ENCODE data around the gene ACACB.

Gene ACACB

DNA sequence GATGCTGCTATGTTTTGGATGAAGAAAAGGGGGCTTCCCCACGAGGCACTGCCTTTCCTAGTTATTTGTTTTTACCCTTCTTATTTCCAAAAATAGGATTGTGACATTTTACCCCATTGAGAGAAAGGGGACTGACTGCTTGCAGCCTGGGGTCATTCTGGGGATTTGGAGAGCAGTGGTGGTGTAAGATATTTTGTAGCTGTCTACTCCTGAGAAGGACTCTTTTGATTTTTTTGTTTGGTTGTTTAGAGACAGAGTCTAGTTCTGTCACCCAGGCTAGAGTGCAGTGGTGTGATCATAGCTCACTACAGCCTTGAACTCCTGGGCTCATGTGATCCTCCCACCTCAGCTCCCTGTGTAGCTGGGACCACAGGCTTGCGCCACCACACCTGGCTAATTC lies 113.8 kb downstream of the ACACB start:
- Histone ChIP-seq H3K27me3 (ENCODE audit: insufficient read depth, low read length) (no peaks in the 10 kb centered on the region), H3K36me3 (ENCODE audit: insufficient read depth, low read length) (no peaks in the 10 kb centered on the region), H3K4me1 (ENCODE audit: insufficient read depth, low read length, severe bottlenecking) (no peaks in the 10 kb centered on the region), H3K9me2 (ENCODE audit: low read depth, low read length) (no peaks in the 10 kb centered on the region), H3K79me2 (ENCODE audit: insufficient read depth, low read length) (no peaks in the 10 kb centered on the region), H3F3A (ENCODE audit: insufficient read depth, low read length) (no peaks in the 10 kb centered on the region), H4K20me1 (ENCODE audit: insufficient read depth, low read length) (no peaks in the 10 kb centered on the region), H3K4me2 (ENCODE audit: low read length) (no peak overlapping the region), H2AFZ (ENCODE audit: low read length) (no peak overlapping the region), H3K9me3 (ENCODE audit: low read length) (no peaks in the 10 kb centered on the region), H3K9ac (ENCODE audit: low read length) (no peak overlapping the region), H3K27ac (ENCODE audit: low read depth, low read length, poor library complexity, severe bottlenecking) (no peak overlapping the region), H3K4me3 (ENCODE audit: low read depth, low read length, poor library complexity, severe bottlenecking) (no peak overlapping the region)
- TF ChIP-seq, protein P1, sequence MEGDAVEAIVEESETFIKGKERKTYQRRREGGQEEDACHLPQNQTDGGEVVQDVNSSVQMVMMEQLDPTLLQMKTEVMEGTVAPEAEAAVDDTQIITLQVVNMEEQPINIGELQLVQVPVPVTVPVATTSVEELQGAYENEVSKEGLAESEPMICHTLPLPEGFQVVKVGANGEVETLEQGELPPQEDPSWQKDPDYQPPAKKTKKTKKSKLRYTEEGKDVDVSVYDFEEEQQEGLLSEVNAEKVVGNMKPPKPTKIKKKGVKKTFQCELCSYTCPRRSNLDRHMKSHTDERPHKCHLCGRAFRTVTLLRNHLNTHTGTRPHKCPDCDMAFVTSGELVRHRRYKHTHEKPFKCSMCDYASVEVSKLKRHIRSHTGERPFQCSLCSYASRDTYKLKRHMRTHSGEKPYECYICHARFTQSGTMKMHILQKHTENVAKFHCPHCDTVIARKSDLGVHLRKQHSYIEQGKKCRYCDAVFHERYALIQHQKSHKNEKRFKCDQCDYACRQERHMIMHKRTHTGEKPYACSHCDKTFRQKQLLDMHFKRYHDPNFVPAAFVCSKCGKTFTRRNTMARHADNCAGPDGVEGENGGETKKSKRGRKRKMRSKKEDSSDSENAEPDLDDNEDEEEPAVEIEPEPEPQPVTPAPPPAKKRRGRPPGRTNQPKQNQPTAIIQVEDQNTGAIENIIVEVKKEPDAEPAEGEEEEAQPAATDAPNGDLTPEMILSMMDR (IDR thresholded peaks at IDR 0.05; ENCODE audit: low read length): no peak
- TF ChIP-seq EZH2 (IDR thresholded peaks at IDR 0.05; ENCODE audit: borderline replicate concordance, low read length): no peak

DNA sequence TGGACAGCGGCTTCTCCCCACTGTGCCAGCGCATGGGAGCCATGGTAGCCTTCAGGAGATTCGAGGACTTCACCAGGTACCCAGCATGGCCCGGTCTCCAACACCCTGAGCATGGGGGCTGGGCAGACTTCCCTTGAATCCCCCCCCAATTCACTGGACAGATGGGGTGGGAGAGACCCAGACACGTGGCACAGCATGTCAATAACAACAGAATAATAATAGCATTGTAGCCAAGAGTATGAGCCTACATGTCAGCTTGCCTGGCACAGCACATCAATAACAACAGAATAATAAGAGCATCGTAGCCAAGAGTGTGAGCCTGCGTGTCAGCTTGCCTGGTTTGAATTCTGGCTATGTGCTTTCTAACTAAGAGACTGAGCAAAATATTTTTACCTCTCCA lies 116.3 kb downstream of the ACACB start:
- Histone ChIP-seq H3K36me3 (ENCODE audit: insufficient read depth, low read length) (no peaks in the 10 kb centered on the region), H3K27me3 (ENCODE audit: insufficient read depth, low read length) (no peaks in the 10 kb centered on the region), H2AFZ (ENCODE audit: low read length) (no peak overlapping the region), H3K4me2 (ENCODE audit: low read length) (no peak overlapping the region), H3F3A (ENCODE audit: insufficient read depth, low read length) (no peaks in the 10 kb centered on the region), H4K20me1 (ENCODE audit: insufficient read depth, low read length) (no peaks in the 10 kb centered on the region), H3K4me1 (ENCODE audit: insufficient read depth, low read length, severe bottlenecking) (no peaks in the 10 kb centered on the region), H3K27ac (ENCODE audit: low read depth, low read length, poor library complexity, severe bottlenecking) (no peak overlapping the region), H3K9ac (ENCODE audit: low read length) (no peak overlapping the region), H3K4me3 (ENCODE audit: low read depth, low read length, poor library complexity, severe bottlenecking) (no peak overlapping the region), H3K9me3 (ENCODE audit: low read length) (no peaks in the 10 kb centered on the region), H3K79me2 (ENCODE audit: insufficient read depth, low read length) (no peaks in the 10 kb centered on the region), H3K9me2 (ENCODE audit: low read depth, low read length) (no peaks in the 10 kb centered on the region)
- TF ChIP-seq, protein P1 (IDR thresholded peaks at IDR 0.05; ENCODE audit: low read length): no peak
- no peak for TF ChIP-seq EZH2 (IDR thresholded peaks at IDR 0.05; ENCODE audit: borderline replicate concordance, low read length)

DNA sequence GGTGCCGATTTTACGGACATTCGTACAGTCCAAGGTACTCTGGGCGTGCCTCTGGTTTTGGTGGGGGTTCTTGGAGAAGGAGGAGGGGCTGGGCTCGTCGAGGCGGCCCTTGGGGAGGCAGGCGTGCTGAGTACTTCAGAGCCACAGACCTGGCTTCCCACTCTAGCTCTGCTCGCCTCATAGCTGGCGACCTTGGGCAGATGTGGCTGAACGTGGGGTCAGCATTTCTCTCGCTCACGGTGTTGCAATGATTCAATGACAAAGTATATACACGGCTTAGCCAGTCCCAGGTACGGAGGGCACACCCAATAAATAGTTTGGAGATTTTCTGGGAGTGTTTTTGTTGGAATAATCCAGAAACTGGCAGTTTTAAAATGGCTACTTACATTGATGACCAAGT lies 117.6 kb downstream of the ACACB start:
- Histone ChIP-seq H3K36me3 (ENCODE audit: insufficient read depth, low read length) (no peaks in the 10 kb centered on the region), H3K9ac (ENCODE audit: low read length) (no peak overlapping the region), H3K9me2 (ENCODE audit: low read depth, low read length) (no peaks in the 10 kb centered on the region), H4K20me1 (ENCODE audit: insufficient read depth, low read length) (no peaks in the 10 kb centered on the region), H3K27ac (ENCODE audit: low read depth, low read length, poor library complexity, severe bottlenecking) (no peak overlapping the region), H3K27me3 (ENCODE audit: insufficient read depth, low read length) (no peaks in the 10 kb centered on the region), H2AFZ (ENCODE audit: low read length) (no peak overlapping the region), H3K9me3 (ENCODE audit: low read length) (no peaks in the 10 kb centered on the region), H3K4me1 (ENCODE audit: insufficient read depth, low read length, severe bottlenecking) (no peaks in the 10 kb centered on the region), H3F3A (ENCODE audit: insufficient read depth, low read length) (no peaks in the 10 kb centered on the region), H3K4me3 (ENCODE audit: low read depth, low read length, poor library complexity, severe bottlenecking) (no peak overlapping the region), H3K4me2 (ENCODE audit: low read length) (no peak overlapping the region), H3K79me2 (ENCODE audit: insufficient read depth, low read length) (no peaks in the 10 kb centered on the region)
- TF ChIP-seq EZH2 (IDR thresholded peaks at IDR 0.05; ENCODE audit: borderline replicate concordance, low read length): no peak

DNA sequence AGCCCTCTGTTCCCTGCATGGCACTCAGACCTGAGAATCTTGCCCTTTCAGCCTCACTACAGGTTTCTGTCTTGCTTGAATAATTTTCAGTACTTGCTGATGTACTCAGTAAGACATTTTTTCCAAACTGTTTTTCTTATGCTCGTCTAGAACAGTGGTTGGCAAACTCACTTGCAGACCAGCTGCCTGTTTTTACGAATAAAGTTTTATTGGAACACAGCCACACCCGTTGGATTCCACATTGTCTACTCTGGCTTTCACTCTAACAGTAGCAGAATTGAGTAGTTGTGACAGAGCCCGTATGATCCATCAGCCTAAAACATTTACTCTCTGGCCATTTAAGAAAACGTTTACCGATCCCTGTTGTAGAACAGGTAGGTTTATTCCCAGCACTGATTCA lies 119.9 kb downstream of the ACACB start:
- no peak overlapping the region for H2AFZ ChIP-seq (ENCODE audit: low read length)
- TF ChIP-seq, protein P1 (IDR thresholded peaks at IDR 0.05; ENCODE audit: low read length): no peak
- no peak for TF ChIP-seq EZH2 (IDR thresholded peaks at IDR 0.05; ENCODE audit: borderline replicate concordance, low read length)

More for the DNA sequence above, 119.9 kb downstream of the ACACB start:
- H4K20me1 ChIP-seq (ENCODE audit: insufficient read depth, low read length): no peaks in the 10 kb centered on the region
- H3K4me2 ChIP-seq (ENCODE audit: low read length): no peak overlapping the region
- H3K4me3 ChIP-seq (ENCODE audit: low read depth, low read length, poor library complexity, severe bottlenecking): no peak overlapping the region
- no peaks in the 10 kb centered on the region for H3K36me3 ChIP-seq (ENCODE audit: insufficient read depth, low read length)
- no peaks in the 10 kb centered on the region for H3K79me2 ChIP-seq (ENCODE audit: insufficient read depth, low read length)
- H3K9me2 ChIP-seq (ENCODE audit: low read depth, low read length): no peaks in the 10 kb centered on the region
- no peaks in the 10 kb centered on the region for H3K9me3 ChIP-seq (ENCODE audit: low read length)
- no peaks in the 10 kb centered on the region for H3K27me3 ChIP-seq (ENCODE audit: insufficient read depth, low read length)
- no peaks in the 10 kb centered on the region for H3K4me1 ChIP-seq (ENCODE audit: insufficient read depth, low read length, severe bottlenecking)
- no peaks in the 10 kb centered on the region for H3F3A ChIP-seq (ENCODE audit: insufficient read depth, low read length)
- no peak overlapping the region for H3K27ac ChIP-seq (ENCODE audit: low read depth, low read length, poor library complexity, severe bottlenecking)
- H3K9ac ChIP-seq (ENCODE audit: low read length): no peak overlapping the region

Measured in OCI-LY1 (cell line).